Panc1 (cell line): ENCODE results near the gene SLC38A5. TPM values are rescaled to one million over a fixed set of nuclear protein-coding genes. Genes with fewer than 3 reads are reported as not detected.

Experiments
- ATAC-seq: fragments of 200-7000 bp; cut with Tn5 transposase; 2 replicates; pipeline ENCODE4 v1.9.1; 2020; ENCODE audit warnings: mild to moderate bottlenecking, moderate library complexity
- BruUV-seq: library from RNA; stranded (reverse); fragments of 400-500 nt; replicated peaks from 2 replicates; lab custom pipeline; 2021; lab: Mats Ljungman, UMichigan
- CTCF ChIA-PET: fragments of 300-600 bp; sonication (Branson Sonifier 250); formaldehyde crosslinking; loops from one replicate; lab custom pipeline; 2022; ENCODE audit warnings: antibody characterized with exemption; lab: Charles Lee
- POLR2A ChIA-PET: fragments of 300-600 bp; sonication (Branson Sonifier 250); formaldehyde crosslinking; loops from one replicate; lab custom pipeline; 2022; ENCODE audit warnings: antibody characterized with exemption; lab: Charles Lee
- DNase-seq: peaks from one replicate; pipeline ENCODE4 v3.0.0-alpha.2; 2010; ENCODE audit warnings: low read depth, low spot score
- H3K27ac ChIP-seq: 2 replicates; pipeline ENCODE4 v1.5.1; 2011; ENCODE audit warnings: mild to moderate bottlenecking, low read length, inconsistent platforms
- H3K27me3 ChIP-seq: fragments of 200-500 bp; sonication (Bioruptor generic); 2 replicates; pipeline ENCODE4 v1.6.0; 2014; ENCODE audit warnings: low read length, inconsistent platforms; ENCODE audit not compliant: control insufficient read depth, insufficient read depth
- H3K36me3 ChIP-seq: fragments of 200-500 bp; sonication (Bioruptor generic); 2 replicates; pipeline ENCODE4 v1.5.1; 2014; ENCODE audit warnings: inconsistent platforms, mild to moderate bottlenecking, low read length, moderate library complexity; ENCODE audit not compliant: control insufficient read depth, insufficient read depth
- H3K4me1 ChIP-seq: 2 replicates; pipeline ENCODE4 v1.5.1; 2011; ENCODE audit warnings: inconsistent platforms, mild to moderate bottlenecking, low read length, moderate library complexity; ENCODE audit not compliant: control insufficient read depth, insufficient read depth
- H3K4me3 ChIP-seq, 2 experiments: 2 replicates each; pipeline ENCODE4 v1.5.1; 2011 to 2012; ENCODE audit warnings: low read depth in 2 of 2, low read length in 2 of 2, mild to moderate bottlenecking in 2 of 2, inconsistent platforms in 1 of 2, moderate library complexity in 1 of 2
- H3K9me3 ChIP-seq: fragments of 200-500 bp; sonication (Bioruptor generic); 2 replicates; pipeline ENCODE4 v1.5.1; 2014; ENCODE audit warnings: low read depth, mild to moderate bottlenecking, inconsistent platforms, low read length, moderate library complexity; ENCODE audit not compliant: control insufficient read depth, insufficient read depth
- CTCF ChIP-seq: fragments of 450-650 bp; IDR thresholded peaks from 2 replicates; pipeline ENCODE4 v1.5.1; 2017; ENCODE audit warnings: mild to moderate bottlenecking
- POLR2AphosphoS5 ChIP-seq: IDR thresholded peaks from 2 replicates; pipeline ENCODE4 v1.6.1; 2012; ENCODE audit warnings: mild to moderate bottlenecking, low read depth, low read length, moderate library complexity
- REST ChIP-seq, 2 experiments: IDR thresholded peaks; 2 replicates each; pipeline ENCODE4 v1.6.1; 2011 to 2012; ENCODE audit warnings: low read depth in 2 of 2, control low read depth in 1 of 2, low read length in 1 of 2, mild to moderate bottlenecking in 1 of 2, moderate library complexity in 1 of 2; ENCODE audit not compliant: insufficient read depth in 1 of 2
- SIN3A ChIP-seq: IDR thresholded peaks from 2 replicates; pipeline ENCODE4 v1.6.1; 2012; ENCODE audit warnings: low read depth, mild to moderate bottlenecking, low read length, moderate library complexity, borderline replicate concordance; ENCODE audit not compliant: insufficient read depth
- TCF7L2 ChIP-seq: IDR thresholded peaks from 2 replicates; pipeline ENCODE4 v1.6.1; 2011; ENCODE audit warnings: mild to moderate bottlenecking, low read depth, low read length, inconsistent platforms
- in situ Hi-C: cut with HindIII; loops from 2 replicates; pipeline ENCODE4 v1.10.0; 2016; ENCODE audit warnings: low sequenced_read_pairs, low pct_unique_long_range_greater_than_20kb
- intact Hi-C: fragments of 100-400 bp; cut with micrococcal nuclease; formaldehyde crosslinking; loops from one replicate; pipeline ENCODE4 v1.10.0; 2022; ENCODE audit not compliant: unreplicated experiment
- total RNA-seq: library from RNA; stranded (reverse); gene quantifications from one replicate; pipeline ENCODE4 v1.2.1, GENCODE V29; 2021; ENCODE audit not compliant: unreplicated experiment

SLC38A5 gene
- total RNA-seq, 1 experiment from 2014 or later, result 1.1 TPM

- no TSS peak for BruUV-seq
- H3K36me3 ChIP-seq, result no peaks in the 10 kb centered on the region
- ChIA-PET POLR2A (interaction anchor here (0.5 kb wide), 1 partner anchor 946 kb away, joined by 3 read pairs; no protein-coding TSS in a partner anchor), CTCF (no interaction called here)
- no peak for ATAC-seq
- H3K27me3 ChIP-seq, result no peaks in the 10 kb centered on the region
- H3K4me3 ChIP-seq, result no peak overlapping the region
- no peak for DNase-seq
- H3K9me3 ChIP-seq, result no peaks in the 10 kb centered on the region
- in situ Hi-C loops, result no loop called here
- H3K4me1 ChIP-seq, result no peaks in the 10 kb centered on the region
- H3K27ac ChIP-seq, result no peak overlapping the region
- TF ChIP-seq POLR2AphosphoS5 (no peak), TCF7L2 (no peak), SIN3A (no peak), CTCF (no peak), REST (IDR thresholded peaks at IDR 0.05; ENCODE audit: insufficient read depth in 1 of 2, low read depth in 2 of 2, low read length in 1 of 2) (no peak)
- intact Hi-C loops, result no loop called here
Observed at GRCh38 chrX:48514126-48514806, 44.2 kb upstream of the SLC38A5 start.

- no peak overlapping the region for H3K4me3 ChIP-seq
- CTCF ChIA-PET, result no interaction called here
- H3K27me3 ChIP-seq, result no peaks in the 10 kb centered on the region
- POLR2A ChIA-PET, result no interaction called here
- no peaks in the 10 kb centered on the region for H3K4me1 ChIP-seq
- ATAC-seq (no peak), DNase-seq (no peak)
- no peaks in the 10 kb centered on the region for H3K36me3 ChIP-seq
- no peak overlapping the region for H3K27ac ChIP-seq
- intact Hi-C loops (no loop called here), in situ Hi-C loops (no loop called here)
- BruUV-seq, result no TSS peak
- TF ChIP-seq SIN3A, result no peak
- no peak for TF ChIP-seq TCF7L2
- no peak for TF ChIP-seq CTCF
- no peak for TF ChIP-seq POLR2AphosphoS5
- TF ChIP-seq REST (IDR thresholded peaks at IDR 0.05; ENCODE audit: insufficient read depth in 1 of 2, low read depth in 2 of 2, low read length in 1 of 2), result no peak
- H3K9me3 ChIP-seq, result no peaks in the 10 kb centered on the region
Observed at GRCh38 chrX:48513670-48514069, 43.6 kb upstream of the SLC38A5 start.
